H1 (cell line): ENCODE results near the gene DTNB. TPM values are rescaled to one million over a fixed set of nuclear protein-coding genes. Genes with fewer than 3 reads are reported as not detected.

Experiments used
- CTCF ChIA-PET: fragments of 300-600 bp; sonication (Branson Sonifier 250); formaldehyde crosslinking; loops from one replicate; lab custom pipeline; 2021; ENCODE audit not compliant: partially characterized antibody; lab: Charles Lee
- POLR2A ChIA-PET: fragments of 300-600 bp; sonication (Branson Sonifier 250); formaldehyde crosslinking; loops from one replicate; lab custom pipeline; 2021; ENCODE audit warnings: inconsistent platforms; ENCODE audit not compliant: partially characterized antibody; lab: Charles Lee
- DNase-seq, 2 experiments: peaks; one replicate each; pipeline versions ENCODE4 v3.0.0 to v3.0.0-alpha.2; 2010 to 2022; ENCODE audit warnings: low spot score in 2 of 2, low read depth in 1 of 2, mixed read lengths in 1 of 2
- FAIRE-seq: peaks from 2 replicates; lab custom pipeline; 2011; peaks lifted over from hg19 to GRCh38; lab: Jason Lieb, UNC
- H2AFZ ChIP-seq: 2 replicates; pipeline ENCODE4 v1.8.1; 2012; ENCODE audit warnings: low read length, inconsistent platforms
- H2AK5ac ChIP-seq: 2 replicates; pipeline ENCODE4 v1.6.1; 2013; ENCODE audit warnings: low read depth, low read length
- H2BK120ac ChIP-seq: replicated peaks from 2 replicates; pipeline ENCODE3; 2013; ENCODE audit warnings: low read depth, low read length, inconsistent platforms
- H2BK12ac ChIP-seq: 2 replicates; pipeline ENCODE4 v1.6.1; 2013; ENCODE audit warnings: low read depth, low read length
- H2BK15ac ChIP-seq: 2 replicates; pipeline ENCODE4 v1.6.1; 2013; ENCODE audit warnings: low read length
- H2BK20ac ChIP-seq: 2 replicates; pipeline ENCODE4 v1.6.1; 2013; ENCODE audit warnings: low read length
- H2BK5ac ChIP-seq: 2 replicates; pipeline ENCODE4 v1.6.1; 2013; ENCODE audit warnings: low read depth, low read length
- H3K14ac ChIP-seq: 2 replicates; pipeline ENCODE4 v1.6.1; 2013; ENCODE audit warnings: inconsistent platforms; ENCODE audit not compliant: insufficient read length
- H3K18ac ChIP-seq: 2 replicates; pipeline ENCODE4 v1.6.1; 2013; ENCODE audit warnings: low read length; ENCODE audit errors: extremely low read depth
- H3K23ac ChIP-seq: 2 replicates; pipeline ENCODE4 v1.6.1; 2013; ENCODE audit warnings: inconsistent platforms; ENCODE audit not compliant: insufficient read length
- H3K23me2 ChIP-seq: 2 replicates; pipeline ENCODE4 v1.6.1; 2013; ENCODE audit warnings: low read depth, low read length
- H3K27ac ChIP-seq: 2 replicates; pipeline ENCODE4 v1.6.1; 2011; ENCODE audit warnings: low read depth, low read length, inconsistent platforms
- H3K27me3 ChIP-seq, 4 experiments: replicated peaks in 1 of 4; 1 replicate in 1 of 4; 2 replicates in 3 of 4; pipeline versions ENCODE4 v1.6.1 to v1.8.1; 2011 to 2013; ENCODE audit warnings: low read length in 3 of 4, mild to moderate bottlenecking in 3 of 4, inconsistent platforms in 2 of 4, mixed read lengths in 2 of 4, moderate library complexity in 1 of 4; ENCODE audit not compliant: control insufficient read depth in 3 of 4, insufficient read depth in 3 of 4; ENCODE audit errors: extremely low read depth in 1 of 4
- H3K36me3 ChIP-seq, 4 experiments: 2 replicates each; pipeline versions ENCODE4 v1.6.1 to v1.8.1; 2011 to 2013; ENCODE audit warnings: mild to moderate bottlenecking in 4 of 4, low read length in 3 of 4, moderate library complexity in 2 of 4, control low read depth in 1 of 4, inconsistent platforms in 1 of 4; ENCODE audit not compliant: insufficient read depth in 4 of 4, control insufficient read depth in 2 of 4
- H3K4ac ChIP-seq: replicated peaks from 2 replicates; pipeline ENCODE3; 2013; ENCODE audit warnings: low read length, low read depth, mixed read lengths, inconsistent platforms; ENCODE audit not compliant: insufficient read length
- H3K4me1 ChIP-seq, 4 experiments: replicated peaks in 1 of 4; 1 replicate in 1 of 4; 2 replicates in 3 of 4; pipeline versions ENCODE4 v1.6.1 to v1.8.1; 2011 to 2013; ENCODE audit warnings: low read length in 3 of 4, inconsistent platforms in 2 of 4, mixed read lengths in 1 of 4; ENCODE audit not compliant: insufficient read depth in 4 of 4, control insufficient read depth in 3 of 4
- H3K4me2 ChIP-seq, 2 experiments: 2 replicates each; pipeline versions ENCODE4 v1.6.1 to v1.8.1; 2011 to 2013; ENCODE audit warnings: low read depth in 2 of 2, low read length in 2 of 2, control low read depth in 1 of 2, inconsistent platforms in 1 of 2, mild to moderate bottlenecking in 1 of 2; ENCODE audit not compliant: insufficient read depth in 1 of 2
- H3K4me3 ChIP-seq, 4 experiments: fragments of 200-600, 300-600 bp in 1 of 4; sonication (generic), shearing (Covaris generic), sonication (Bioruptor Twin) in 1 of 4; 2 replicates each; pipeline versions ENCODE4 v1.5.1 to v1.8.1; 2011 to 2016; ENCODE audit warnings: low read length in 4 of 4, low read depth in 3 of 4, control low read depth in 2 of 4, inconsistent platforms in 2 of 4, mild to moderate bottlenecking in 2 of 4, mixed read lengths in 1 of 4, moderate library complexity in 1 of 4; ENCODE audit not compliant: insufficient read depth in 2 of 4; ENCODE audit errors: extremely low read depth in 1 of 4
- H3K56ac ChIP-seq: replicated peaks from 2 replicates; pipeline ENCODE3; 2013; ENCODE audit warnings: low read depth, mild to moderate bottlenecking, mixed read lengths, low read length, inconsistent platforms; ENCODE audit not compliant: insufficient read length
- H3K79me1 ChIP-seq: 2 replicates; pipeline ENCODE4 v1.6.1; 2013; ENCODE audit warnings: low read depth, low read length, control low read depth
- H3K79me2 ChIP-seq, 2 experiments: 2 replicates each; pipeline versions ENCODE4 v1.6.1 to v1.8.1; 2012 to 2013; ENCODE audit warnings: low read length in 2 of 2, mild to moderate bottlenecking in 2 of 2, inconsistent platforms in 1 of 2; ENCODE audit not compliant: insufficient read depth in 2 of 2, control insufficient read depth in 1 of 2
- H3K9ac ChIP-seq, 4 experiments: replicated peaks in 1 of 4; 1 replicate in 1 of 4; 2 replicates in 3 of 4; pipeline versions ENCODE4 v1.6.1 to v1.8.1; 2011 to 2013; ENCODE audit warnings: low read depth in 3 of 4, low read length in 3 of 4, control low read depth in 2 of 4, mild to moderate bottlenecking in 2 of 4, moderate library complexity in 2 of 4, inconsistent platforms in 1 of 4; ENCODE audit errors: extremely low read depth in 1 of 4
- H3K9me3 ChIP-seq, 2 experiments: 2 replicates each; pipeline versions ENCODE4 v1.6.1 to v1.8.1; 2012 to 2013; ENCODE audit warnings: mild to moderate bottlenecking in 2 of 2, moderate library complexity in 2 of 2, control low read depth in 1 of 2, inconsistent platforms in 1 of 2, low read depth in 1 of 2, low read length in 1 of 2, mixed read lengths in 1 of 2; ENCODE audit not compliant: insufficient read depth in 2 of 2
- H4K20me1 ChIP-seq, 2 experiments: replicated peaks in 1 of 2; 2 replicates each; pipeline versions ENCODE3 to v1.8.1; 2011 to 2013; ENCODE audit warnings: inconsistent platforms in 2 of 2, low read length in 2 of 2, mild to moderate bottlenecking in 1 of 2; ENCODE audit not compliant: insufficient read depth in 2 of 2, control insufficient read depth in 1 of 2
- H4K5ac ChIP-seq: 2 replicates; pipeline ENCODE4 v1.6.1; 2013; ENCODE audit warnings: low read length, low read depth, mixed read lengths, inconsistent platforms; ENCODE audit not compliant: insufficient read length
- H4K8ac ChIP-seq: 2 replicates; pipeline ENCODE4 v1.8.0; 2013; ENCODE audit warnings: mild to moderate bottlenecking, moderate library complexity, low read length, inconsistent platforms; ENCODE audit not compliant: insufficient read depth; ENCODE audit errors: extremely low read depth
- H4K91ac ChIP-seq: replicated peaks from 2 replicates; pipeline ENCODE3; 2013; ENCODE audit warnings: low read length, mixed read lengths, inconsistent platforms; ENCODE audit not compliant: insufficient read length
- ATF2 ChIP-seq: IDR thresholded peaks from 2 replicates; pipeline ENCODE4 v1.6.1; 2012; ENCODE audit warnings: low read length, inconsistent platforms
- BCL11A ChIP-seq, 2 experiments: IDR thresholded peaks; one replicate each; pipeline ENCODE4 v1.6.1; 2011; ENCODE audit warnings: low read depth in 2 of 2, low read length in 2 of 2, mild to moderate bottlenecking in 2 of 2
- CBX5 ChIP-seq: fragments of 300-800, 300-1000 bp; sonication (generic); IDR thresholded peaks from 2 replicates; pipeline ENCODE4 v1.7.1; 2016; ENCODE audit warnings: antibody characterized with exemption, low read length, low read depth
- CEBPB ChIP-seq: IDR thresholded peaks from 2 replicates; pipeline ENCODE4 v1.6.1; 2012; ENCODE audit warnings: low read depth, low read length
- E2F6 ChIP-seq: IDR thresholded peaks from 2 replicates; pipeline ENCODE4 v1.6.1; 2012; ENCODE audit warnings: inconsistent platforms
- EGR1 ChIP-seq: IDR thresholded peaks from 2 replicates; pipeline ENCODE4 v1.6.1; 2011; ENCODE audit warnings: low read depth, low read length, borderline replicate concordance
- EP300 ChIP-seq, 2 experiments: IDR thresholded peaks; 1 replicate in 1 of 2; 2 replicates in 1 of 2; pipeline ENCODE4 v1.6.1; 2011 to 2012; ENCODE audit warnings: low read depth in 2 of 2, low read length in 2 of 2, mild to moderate bottlenecking in 2 of 2, borderline replicate concordance in 1 of 2, inconsistent platforms in 1 of 2, moderate library complexity in 1 of 2
- RFX5 ChIP-seq: IDR thresholded peaks from 2 replicates; pipeline ENCODE4 v1.6.1; 2011; ENCODE audit warnings: low read depth, low read length, improper control_type of control experiment, borderline replicate concordance
- RXRA ChIP-seq: IDR thresholded peaks from 2 replicates; pipeline ENCODE4 v1.6.1; 2011; ENCODE audit warnings: low read depth, mild to moderate bottlenecking, low read length, moderate library complexity; ENCODE audit not compliant: insufficient read depth
- TBP ChIP-seq: IDR thresholded peaks from 2 replicates; pipeline ENCODE4 v1.6.1; 2011; ENCODE audit warnings: low read depth, low read length, improper control_type of control experiment
- ZNF274 ChIP-seq: IDR thresholded peaks from 2 replicates; pipeline ENCODE4 v1.7.0; 2012; ENCODE audit warnings: low read length, borderline replicate concordance; ENCODE audit errors: extremely low read depth
- WGBS, 2 experiments: shearing (Covaris generic) in 1 of 2; methylation state at CpG; one replicate each; pipeline versions ENCODE4 v1.1.6 to v1.1.7; 2013 to 2015; ENCODE audit warnings: low lambda C conversion rate in 2 of 2, mixed read lengths in 2 of 2, inconsistent platforms in 1 of 2, low coverage in 1 of 2, missing lambda C conversion rate in 1 of 2; ENCODE audit not compliant: insufficient replicate concordance in 2 of 2, insufficient coverage in 1 of 2, insufficient read length in 1 of 2; ENCODE audit errors: extremely low coverage in 1 of 2, missing lambda C conversion rate in 1 of 2; 5-methylcytosine and 5-hydroxymethylcytosine counted together
- polyA plus RNA-seq, 7 experiments: library from polyadenylated mRNA; depleted of rRNA in 3 of 7; stranded (reverse) in 5 of 7; unstranded in 2 of 7; fragments of >200 nt in 5 of 7; fragments of 200-250 nt in 2 of 7; gene quantifications; 1 replicate in 5 of 7; 2 replicates in 1 of 7; 4 replicates in 1 of 7; pipeline versions ENCODE4 v1.2.1 to v1.2.3, GENCODE V29; 2011 to 2013; ENCODE audit warnings: missing spikeins in 2 of 7, mixed read lengths in 2 of 7
- total RNA-seq: library from RNA; stranded (reverse); fragmentation: NEBNext Ultra II Directional; extraction: Animal tissue kit (Norgen Biotek cat#: 25700); gene quantifications from 2 replicates; pipeline ENCODE4 v1.2.1, GENCODE V29; 2021

DTNB gene
- total and polyA plus RNA-seq, 2 of the 8 experiments (the other 6 are each of a cell fraction or from before 2014, with no cell fraction given): 39.6 to 49.5 TPM

- DNase-seq (no peak), FAIRE-seq (no peak)
- no peak overlapping the region for H2BK12ac ChIP-seq
- no peak overlapping the region for H3K56ac ChIP-seq
- no peak overlapping the region for H2BK15ac ChIP-seq
- no peaks in the 10 kb centered on the region; a peak in 1 of 7 replicates for H3K27me3 ChIP-seq
- no peak overlapping the region for H2BK20ac ChIP-seq
- no peak overlapping the region for H4K5ac ChIP-seq
- H3K79me2 ChIP-seq: no peaks in the 10 kb centered on the region
- no peak overlapping the region for H3K14ac ChIP-seq
- H3K18ac ChIP-seq: no peak overlapping the region
- H2AK5ac ChIP-seq: no peak overlapping the region
- H3K27ac ChIP-seq: no peak overlapping the region
- H3K9ac ChIP-seq: no peak overlapping the region
- H2BK5ac ChIP-seq: no peak overlapping the region
- H2BK120ac ChIP-seq: no peak overlapping the region
- WGBS, 2 experiments: 94% methylated on average over 7 of the region's 7 CpGs; no CpG with 5 or more reads in 1 of the 2 experiments
- H3K9me3 ChIP-seq: no peaks in the 10 kb centered on the region
- no peak overlapping the region for H3K23ac ChIP-seq
- ChIA-PET CTCF (interaction anchor here (0.6 to 3.5 kb wide), 3 partner anchors 38 to 116 kb away, joined by 3 to 13 read pairs (median 5); no protein-coding TSS in a partner anchor), POLR2A (interaction anchor here (2.2 kb wide), 1 partner anchor 10 kb away, joined by 7 read pairs; no protein-coding TSS in a partner anchor)
- H3K4me3 ChIP-seq: no peak overlapping the region
- no peaks in the 10 kb centered on the region for H3K79me1 ChIP-seq
- no peaks in the 10 kb centered on the region for H3K23me2 ChIP-seq
- no peak overlapping the region for H3K4ac ChIP-seq
- H3K4me1 ChIP-seq: peaks cover 0 to 9% (median 8%) of the 10 kb centered on the region in 4 experiments; a peak in 5 of 7 replicates
- H2AFZ ChIP-seq: no peak overlapping the region
- H3K4me2 ChIP-seq: no peak overlapping the region
- no peaks in the 10 kb centered on the region; a peak in 1 of 8 replicates for H3K36me3 ChIP-seq
- H4K8ac ChIP-seq: no peak overlapping the region
- no peaks in the 10 kb centered on the region for H4K20me1 ChIP-seq
- no peak overlapping the region for H4K91ac ChIP-seq
- TF ChIP-seq CBX5 (no peak), E2F6 (no peak), RFX5 (no peak), BCL11A (IDR thresholded peaks at IDR 0.05; ENCODE audit: low read depth in 2 of 2, low read length in 2 of 2) (no peak), TBP (no peak), ZNF274 (no peak), EP300 (IDR thresholded peaks at IDR 0.05; ENCODE audit: borderline replicate concordance in 1 of 2, low read depth in 2 of 2, low read length in 2 of 2) (no peak), CEBPB (no peak), RXRA (no peak), ATF2 (no peak), EGR1 (no peak)
Observed at GRCh38 chr2:25381502-25381901, 291.9 kb downstream of the DTNB start.
